ENCODE results near the gene DDX21. TPM values are rescaled to one million over a fixed set of nuclear protein-coding genes. Genes with fewer than 3 reads are reported as not detected.

Gene DDX21
- total and polyA plus RNA-seq, 2 donors (not counting 3 experiments of a cell fraction or from before 2014, with no cell fraction given), result 33.4 to 98.1 TPM

DNA sequence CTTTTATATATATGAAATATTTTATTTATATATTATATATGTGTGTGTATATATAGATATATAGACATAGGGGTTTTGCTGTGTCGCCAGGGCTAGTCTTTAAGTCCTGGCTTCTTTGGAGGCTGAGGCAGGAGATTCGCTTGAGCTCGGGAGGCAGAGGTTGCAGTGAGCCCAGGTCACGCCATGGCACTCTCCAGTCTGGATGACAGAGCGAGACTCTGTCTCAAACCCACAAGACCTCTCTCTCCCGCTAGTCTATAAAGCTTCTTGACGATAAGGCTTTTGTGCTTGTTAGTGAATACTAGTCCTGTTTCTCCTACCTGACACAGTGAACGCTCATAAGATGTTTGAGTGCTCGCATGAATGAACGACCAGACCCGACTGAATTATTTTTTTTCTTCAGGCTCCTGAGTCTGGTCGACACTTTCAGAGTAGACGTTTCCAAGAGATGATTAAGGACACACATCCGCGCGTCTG, 577 bp upstream of the DDX21 start:
- peaks cover 8% of the 10 kb centered on the region for H4K20me1 ChIP-seq (replicated peaks; ENCODE audit: control insufficient read depth, extremely low read depth, insufficient read depth, low read length)
- dilution Hi-C loops (cut with MboI; ENCODE audit: extremely low pct_ligation_motif_present, low sequenced_read_pairs), result no loop called here
- H3K4me2 ChIP-seq (ENCODE audit: insufficient read depth, low read length), result peak overlapping the region; percentile 79
- no peak for TF ChIP-seq MYC (IDR thresholded peaks at IDR 0.05; ENCODE audit: low read depth, low read length)
- TF ChIP-seq, protein P1, sequence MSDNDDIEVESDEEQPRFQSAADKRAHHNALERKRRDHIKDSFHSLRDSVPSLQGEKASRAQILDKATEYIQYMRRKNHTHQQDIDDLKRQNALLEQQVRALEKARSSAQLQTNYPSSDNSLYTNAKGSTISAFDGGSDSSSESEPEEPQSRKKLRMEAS (IDR thresholded peaks at IDR 0.05; ENCODE audit: insufficient read depth, insufficient read length), result no peak
- TF ChIP-seq POLR2AphosphoS5 (IDR thresholded peaks at IDR 0.05; ENCODE audit: insufficient read depth, low read depth, low read length), result no peak
- TF ChIP-seq, protein P2, sequence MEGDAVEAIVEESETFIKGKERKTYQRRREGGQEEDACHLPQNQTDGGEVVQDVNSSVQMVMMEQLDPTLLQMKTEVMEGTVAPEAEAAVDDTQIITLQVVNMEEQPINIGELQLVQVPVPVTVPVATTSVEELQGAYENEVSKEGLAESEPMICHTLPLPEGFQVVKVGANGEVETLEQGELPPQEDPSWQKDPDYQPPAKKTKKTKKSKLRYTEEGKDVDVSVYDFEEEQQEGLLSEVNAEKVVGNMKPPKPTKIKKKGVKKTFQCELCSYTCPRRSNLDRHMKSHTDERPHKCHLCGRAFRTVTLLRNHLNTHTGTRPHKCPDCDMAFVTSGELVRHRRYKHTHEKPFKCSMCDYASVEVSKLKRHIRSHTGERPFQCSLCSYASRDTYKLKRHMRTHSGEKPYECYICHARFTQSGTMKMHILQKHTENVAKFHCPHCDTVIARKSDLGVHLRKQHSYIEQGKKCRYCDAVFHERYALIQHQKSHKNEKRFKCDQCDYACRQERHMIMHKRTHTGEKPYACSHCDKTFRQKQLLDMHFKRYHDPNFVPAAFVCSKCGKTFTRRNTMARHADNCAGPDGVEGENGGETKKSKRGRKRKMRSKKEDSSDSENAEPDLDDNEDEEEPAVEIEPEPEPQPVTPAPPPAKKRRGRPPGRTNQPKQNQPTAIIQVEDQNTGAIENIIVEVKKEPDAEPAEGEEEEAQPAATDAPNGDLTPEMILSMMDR (IDR thresholded peaks at IDR 0.05; ENCODE audit: extremely low read depth in 1 of 2, insufficient read depth in 1 of 2, low read depth in 1 of 2, low read length in 2 of 2), result no peak
- TF ChIP-seq JUN (IDR thresholded peaks at IDR 0.05; ENCODE audit: borderline replicate concordance, insufficient read depth, insufficient read length, low read depth), result no peak
- no peak for TF ChIP-seq FOS (IDR thresholded peaks at IDR 0.05; ENCODE audit: borderline replicate concordance, insufficient read depth, low read length)
- TF ChIP-seq EZH2 (IDR thresholded peaks at IDR 0.05; ENCODE audit: borderline replicate concordance, low read depth, low read length, severe bottlenecking), result no peak
- no peak for TF ChIP-seq GATA2 (IDR thresholded peaks at IDR 0.05; ENCODE audit: insufficient read depth, insufficient read length, low read depth, low read length)
- TF ChIP-seq POLR2A (IDR thresholded peaks at IDR 0.05; ENCODE audit: low read depth, low read length), result no peak
- H3K9ac ChIP-seq (replicated peaks; ENCODE audit: extremely low read depth, insufficient read depth, low read length), result peak overlapping the region; percentile 84
- no peaks in the 10 kb centered on the region for H3K9me1 ChIP-seq (replicated peaks; ENCODE audit: control insufficient read depth, extremely low read depth, insufficient read depth, low read length)
- intact Hi-C loops (cut with micrococcal nuclease), result no loop called here
- H3K79me2 ChIP-seq (ENCODE audit: control insufficient read depth, insufficient read depth, low read length), result peaks cover 43% of the 10 kb centered on the region
- ChIA-PET CTCF (interaction anchor here (1.2 to 1.6 kb wide), 7 partner anchors 30 to 458 kb away, joined by 3 to 6 read pairs (median 4); partner anchors contain the start of gene DDX50), POLR2A (interaction anchor here (0.9 kb wide), 1 partner anchor 14 kb away, joined by 3 read pairs; no protein-coding TSS in a partner anchor)
- BruUV-seq (replicated peaks), result no TSS peak
- peak overlapping the region; percentile 40 to 98 (median 80) for H3K4me3 ChIP-seq (replicated peaks in 1 of 3; ENCODE audit: insufficient read depth in 1 of 3, low read depth in 1 of 3, low read length in 3 of 3)
- H3K27me3 ChIP-seq (ENCODE audit: control insufficient read depth in 2 of 2, insufficient read depth in 2 of 2, low read length in 2 of 2), result no peaks in the 10 kb centered on the region
- no peaks in the 10 kb centered on the region for H3K9me3 ChIP-seq (replicated peaks; ENCODE audit: control insufficient read depth, insufficient read depth, low read length)
- FAIRE-seq (no peak), DNase-seq (ENCODE audit: low read depth, low spot score) (no peak)
- peaks cover 3 to 5% of the 10 kb centered on the region in 2 experiments for H3K36me3 ChIP-seq (ENCODE audit: control insufficient read depth in 2 of 2, extremely low read depth in 1 of 2, insufficient read depth in 2 of 2, low read length in 2 of 2)
- H3K27ac ChIP-seq (ENCODE audit: insufficient read depth, low read depth, low read length), result peak overlapping the region; percentile 69
- H3K4me1 ChIP-seq (ENCODE audit: control insufficient read depth, extremely low read depth, insufficient read depth, low read length), result peaks cover 20% of the 10 kb centered on the region
- peak overlapping the region; percentile 61 for H2AFZ ChIP-seq (ENCODE audit: low read depth, low read length)

Measured in endothelial cell of umbilical vein (primary cell).